Activated CD4-positive, alpha-beta T cell treated with anti-CD3 and anti-CD28 coated beads, Interleukin-2, amount 50 U/mL, for 16 hours (primary cell): ENCODE measurements around the gene VASN.

Experiments used
- DNase-seq: peaks from one replicate; pipeline ENCODE4 v3.0.0-alpha.2; 2020

Gene VASN

DNA sequence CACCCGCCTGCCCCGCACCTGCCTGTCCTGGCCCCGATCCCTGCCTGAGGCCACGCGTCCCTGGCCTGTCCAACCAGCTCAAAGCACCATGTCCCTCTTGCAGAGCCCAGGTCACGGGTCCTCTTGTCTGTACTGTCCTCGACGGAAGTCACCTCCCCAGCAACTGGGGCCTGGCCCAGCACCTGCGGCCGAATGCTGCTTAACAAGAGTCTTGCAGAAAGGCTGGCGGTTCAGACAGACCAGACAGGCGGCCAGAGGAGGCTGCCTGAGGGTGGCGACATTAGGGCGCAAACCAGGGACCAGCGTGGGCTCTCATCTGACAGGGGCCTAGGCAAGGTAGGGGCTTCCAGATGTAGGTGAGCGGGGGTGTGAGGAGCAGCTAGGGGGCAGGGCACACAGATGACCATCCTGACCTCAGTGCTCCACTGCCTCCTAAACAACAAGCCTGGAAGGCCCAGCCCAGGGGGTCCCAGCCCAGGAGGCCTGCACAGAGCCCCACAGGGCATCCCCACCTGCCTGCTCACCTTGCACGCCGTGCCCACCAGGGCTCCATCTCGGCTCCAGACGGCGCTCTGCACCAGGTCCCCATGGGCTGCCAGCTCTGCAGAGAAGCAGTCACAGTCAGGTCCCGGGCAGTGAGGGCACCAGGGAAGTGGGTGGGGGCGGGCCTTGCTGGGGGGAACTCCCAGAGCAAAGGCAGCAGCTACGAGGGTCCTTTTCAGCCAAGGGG, 33.5 kb downstream of the VASN start:
- DNase-seq = no peak

- DNase-seq = no peak
These were observed 36.1 kb downstream of the VASN start for GRCh38 chr16:4407543-4408322.

DNA sequence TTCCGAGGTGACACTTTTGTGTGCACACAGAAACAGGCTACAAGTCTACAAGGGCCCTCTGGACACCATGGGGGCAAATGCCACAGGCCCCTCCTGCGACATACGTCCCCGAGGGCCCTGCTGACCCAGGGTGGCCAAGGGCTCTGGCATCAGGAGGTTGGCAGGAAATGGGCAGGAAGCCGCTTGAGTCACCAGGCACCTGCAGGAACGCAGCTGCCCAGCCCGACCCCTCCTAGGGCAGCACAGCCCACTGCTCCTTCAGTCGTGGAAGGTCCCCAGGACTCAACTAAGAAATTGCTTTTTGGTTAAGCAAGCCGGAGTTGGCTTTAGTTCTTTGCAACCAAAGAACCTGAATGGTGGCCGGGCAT, 36.7 kb downstream of the VASN start:
- DNase-seq = no peak

DNA sequence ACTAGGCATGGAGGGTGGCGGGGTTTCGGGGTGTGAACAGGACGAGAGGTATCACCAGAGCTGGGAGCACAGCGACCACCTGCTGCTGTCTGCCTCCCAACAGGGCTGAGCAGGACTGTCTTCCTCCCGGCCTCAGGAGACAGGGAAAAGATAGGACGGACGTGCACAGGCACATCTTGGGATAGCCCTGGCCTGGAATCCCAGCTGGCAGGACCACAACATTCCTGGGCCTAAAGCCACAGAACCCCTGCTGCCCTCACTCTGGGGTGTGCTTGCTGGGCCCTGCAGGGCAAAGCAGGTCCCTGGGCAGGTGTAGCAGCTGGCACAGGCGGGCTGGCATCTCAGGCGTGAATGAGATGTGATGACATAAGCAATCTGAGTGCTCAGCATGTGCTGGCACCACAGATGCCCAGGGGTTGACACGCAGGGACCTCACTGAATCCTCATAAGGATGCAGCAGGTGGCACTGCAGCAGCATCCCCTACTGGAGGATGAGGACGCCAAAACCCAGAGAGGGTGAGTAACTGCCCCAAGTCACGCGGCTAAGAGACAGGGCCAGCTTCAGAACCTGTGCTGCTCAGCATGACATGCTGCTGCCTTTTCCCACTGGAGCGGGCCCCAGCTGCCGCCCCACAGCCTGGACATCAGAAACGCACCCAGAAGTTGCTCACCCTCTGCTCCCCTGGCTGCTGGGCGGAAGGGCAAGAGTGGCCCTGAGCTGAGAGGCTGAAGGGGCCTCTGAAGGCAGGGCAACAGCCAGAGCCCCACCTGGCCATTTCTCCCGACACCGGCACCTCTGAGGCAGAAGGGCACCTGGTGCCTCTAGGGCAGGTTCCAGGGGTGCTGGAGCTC, 37.7 kb downstream of the VASN start:
- no peak for DNase-seq

DNA sequence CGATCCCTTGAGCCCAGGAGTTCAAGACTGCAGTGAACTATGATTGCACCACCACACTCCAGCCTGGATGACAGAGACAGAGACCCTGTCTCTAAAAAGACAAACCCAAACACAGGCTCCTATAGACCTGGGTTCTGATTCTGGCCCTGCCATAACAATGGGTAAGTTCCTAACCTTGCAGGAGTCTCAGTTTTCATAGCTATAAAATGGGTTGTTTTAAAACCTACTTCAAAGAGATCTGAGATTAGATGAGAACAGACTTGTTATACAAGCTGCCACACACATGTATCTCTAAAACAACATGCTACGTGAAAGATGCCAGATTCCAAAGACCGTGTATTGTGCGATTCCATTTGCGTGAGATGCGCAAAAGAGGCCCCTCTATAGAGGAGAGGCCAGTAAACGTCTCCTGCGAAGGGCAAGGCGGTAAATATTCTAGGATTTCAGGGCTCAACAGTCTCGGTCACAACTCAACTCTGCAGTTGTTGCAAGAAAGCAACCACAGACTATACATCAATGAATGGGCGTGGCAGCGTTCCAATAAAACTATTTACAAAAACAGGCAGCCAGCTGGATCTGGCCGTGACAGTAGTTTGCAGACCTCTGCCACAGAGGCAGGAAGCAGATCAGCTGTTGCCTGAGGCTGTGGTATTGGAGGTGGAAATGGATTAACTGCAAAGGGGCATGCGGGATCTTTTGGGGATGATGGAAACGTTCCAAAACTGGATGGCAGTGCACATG, 38.9 kb downstream of the VASN start:
- no peak for DNase-seq

DNA sequence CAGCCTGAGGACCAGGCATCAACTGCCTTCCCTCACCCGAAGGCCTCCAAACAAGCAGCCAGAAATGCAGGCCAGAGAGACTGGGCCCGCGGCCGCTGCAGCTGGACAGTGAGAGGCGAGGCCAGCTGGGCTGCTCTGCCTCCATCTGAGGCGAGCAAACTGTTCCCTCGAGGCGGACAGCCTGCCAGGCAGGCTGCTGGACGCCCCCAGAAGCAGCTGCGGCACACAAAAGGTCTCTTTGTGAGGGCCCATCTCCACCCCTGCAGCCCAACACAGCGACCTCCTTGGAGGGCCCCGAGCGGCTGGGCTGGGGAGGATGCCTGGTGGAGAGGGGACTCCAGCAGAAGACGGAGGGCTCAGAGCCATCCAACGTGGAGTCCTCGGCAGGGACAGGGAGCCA, 40.0 kb downstream of the VASN start:
- no peak for DNase-seq

DNA sequence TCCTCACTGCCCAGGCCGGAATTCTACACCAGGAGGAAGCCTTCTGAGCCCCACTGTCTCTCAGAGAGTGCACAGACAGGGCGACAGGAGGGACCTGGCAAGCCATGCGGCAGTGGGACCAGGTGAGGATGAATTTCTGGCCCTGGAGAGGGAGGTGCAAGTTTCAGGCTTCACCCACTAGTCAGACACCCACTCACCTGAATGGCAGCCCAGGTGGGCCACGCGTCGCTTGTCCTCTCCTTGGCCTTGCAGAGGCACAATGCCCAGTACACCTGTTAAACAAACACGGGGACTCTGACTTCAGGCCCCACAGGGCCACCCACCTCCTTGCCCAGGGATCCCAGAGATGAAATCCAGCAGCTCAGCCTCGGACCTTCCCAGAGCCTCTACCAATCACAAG, 40.5 kb downstream of the VASN start:
- no peak for DNase-seq

DNA sequence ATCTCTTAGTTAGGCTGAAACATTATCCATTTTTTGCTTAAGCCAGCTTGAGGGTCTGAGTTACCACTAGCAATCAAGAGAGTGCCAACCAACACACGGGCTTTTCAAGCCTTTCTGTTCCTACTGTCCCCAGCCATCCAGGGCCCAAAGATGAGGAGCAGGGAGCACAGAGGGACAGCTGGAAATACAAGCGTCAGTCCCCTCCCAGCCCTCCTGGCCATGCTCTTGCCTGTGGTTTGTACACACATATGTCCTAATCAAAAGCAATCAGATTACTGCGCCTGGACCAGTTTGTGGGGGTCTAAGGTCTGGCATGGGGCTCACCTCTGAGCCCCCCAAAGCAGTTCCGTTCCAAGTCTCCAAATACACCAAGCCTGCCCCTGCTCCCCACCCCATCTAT, 41.2 kb downstream of the VASN start:
- no peak for DNase-seq

GRCh38 chr16:4414187-4414917, 42.7 kb downstream of the VASN start:
- DNase-seq = peak; percentile 96

GRCh38 chr16:4415538-4416199, 44.0 kb downstream of the VASN start:
- DNase-seq = peak; percentile 67

DNA sequence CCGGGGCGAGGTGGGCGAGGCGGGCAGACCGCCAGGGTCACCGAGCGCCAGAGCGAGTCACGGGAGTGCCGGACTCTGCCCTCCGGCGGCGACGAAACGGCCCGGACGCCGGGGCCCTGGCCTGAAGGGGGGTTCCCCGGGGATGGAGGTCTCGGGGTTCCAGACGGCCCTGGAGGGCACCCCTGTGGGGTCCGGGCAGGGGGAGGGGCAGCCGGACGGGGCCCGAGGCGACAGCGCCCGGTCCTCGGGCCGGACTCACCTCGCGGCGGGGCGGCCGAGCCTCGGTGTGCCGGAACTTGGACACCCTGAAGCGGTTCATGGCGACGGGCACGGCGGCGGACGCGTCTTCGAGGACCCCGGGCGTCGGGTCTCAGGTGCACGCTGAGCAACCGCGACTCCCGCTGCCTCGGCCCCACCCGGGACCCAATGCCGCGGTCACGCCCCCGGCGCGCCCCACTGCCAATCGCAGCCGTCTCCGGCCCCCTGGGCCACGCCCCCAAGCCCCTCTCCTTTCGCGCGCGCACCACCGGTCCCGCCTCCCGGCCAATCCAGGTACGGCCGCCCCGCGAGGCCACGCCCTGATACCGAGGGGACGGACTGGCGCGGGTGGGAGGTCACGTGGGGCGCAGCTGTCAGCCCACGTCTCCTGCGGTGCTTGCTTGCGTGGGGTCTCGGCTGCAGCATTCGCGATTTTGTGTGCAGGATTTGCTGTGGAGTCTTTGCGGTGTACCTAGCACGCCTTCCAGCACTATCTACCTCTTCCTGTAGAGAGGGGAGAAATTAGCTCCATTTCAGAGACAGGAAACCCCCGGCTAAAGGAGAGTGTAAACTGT, 44.8 kb downstream of the VASN start, which contains the start of gene CORO7:
TSS of gene CORO7 (minus strand) at position 397 of the 833 bp plus-strand sequence. CDS start at position 319, 78 bp downstream.
- DNase-seq = peak; percentile 98

- DNase-seq = no peak
These were observed 47.8 kb downstream of the VASN start for GRCh38 chr16:4419402-4419959.

DNA sequence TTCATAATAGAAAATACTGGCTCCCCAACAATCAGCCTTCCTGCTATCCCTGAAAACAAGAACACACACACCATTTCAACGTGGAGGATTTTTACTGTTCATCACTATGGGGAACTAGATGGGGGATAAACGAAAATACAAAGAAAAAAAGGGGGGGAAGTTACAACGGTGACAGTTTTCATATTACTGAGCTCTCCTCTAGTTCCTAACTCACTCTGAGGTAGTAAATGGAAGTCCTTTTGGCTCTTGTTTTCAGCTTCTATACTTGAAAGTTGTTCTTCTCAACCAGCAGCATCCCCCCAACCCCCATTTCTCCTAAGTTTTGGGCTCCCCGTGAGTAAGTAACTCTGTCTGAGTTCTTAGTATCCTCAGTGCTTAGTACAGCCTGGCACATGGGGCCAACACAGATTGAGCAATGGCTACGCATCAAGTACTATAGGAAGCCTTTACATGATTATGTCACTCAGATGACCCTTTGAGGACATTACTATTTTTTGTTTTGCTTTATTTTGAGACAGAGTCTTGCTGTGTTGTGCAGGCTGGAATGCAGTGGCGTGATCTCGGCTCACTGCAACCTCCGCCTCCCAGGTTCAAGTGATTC, 49.0 kb downstream of the VASN start:
- DNase-seq = no peak

- DNase-seq = peak; percentile 93
These were observed 53.9 kb downstream of the VASN start, which contains the start of gene DNAJA3 for GRCh38 chr16:4425378-4426020. Gene DNAJA3, plus strand, starts transcription at chr16:4425868. Its CDS starts 14 bp downstream, at chr16:4425882.

DNA sequence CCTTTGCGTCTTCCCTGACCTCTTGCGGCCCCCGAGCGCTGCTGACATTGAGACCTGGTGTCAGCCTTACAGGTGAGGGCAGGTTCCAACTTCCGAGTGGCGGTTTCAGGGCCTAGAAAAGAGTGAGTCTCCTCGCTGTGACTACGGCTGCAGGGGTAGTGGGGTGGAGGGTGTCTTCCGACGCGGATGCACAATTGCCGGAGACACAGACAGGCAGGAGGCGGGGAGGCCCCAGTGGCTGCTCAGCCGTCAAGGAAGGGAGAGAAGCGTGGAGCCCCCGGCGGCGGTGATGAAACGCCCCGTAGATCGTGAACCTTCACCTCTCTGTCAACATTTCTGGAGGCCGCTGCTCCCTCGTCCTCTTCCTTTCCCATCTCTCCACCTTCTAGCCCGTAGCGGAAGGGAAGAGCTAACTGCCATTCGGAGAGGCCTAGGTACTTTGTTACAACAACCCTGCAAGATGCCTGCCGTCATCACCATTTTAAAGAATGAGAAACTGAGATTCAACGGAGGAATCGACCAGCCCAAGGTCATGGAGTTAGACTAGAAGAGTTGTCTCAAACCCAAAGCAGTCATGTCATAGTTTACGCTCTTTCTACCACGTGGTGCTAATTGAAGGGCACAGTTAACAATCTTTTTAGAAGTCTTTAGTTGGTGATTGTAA, 54.5 kb downstream of the VASN start:
- DNase-seq = peak; percentile 54

- DNase-seq = no peak
These were observed 55.2 kb downstream of the VASN start for GRCh38 chr16:4426722-4427372.

GRCh38 chr16:4428500-4428899, 56.9 kb downstream of the VASN start:
- DNase-seq = no peak

DNA sequence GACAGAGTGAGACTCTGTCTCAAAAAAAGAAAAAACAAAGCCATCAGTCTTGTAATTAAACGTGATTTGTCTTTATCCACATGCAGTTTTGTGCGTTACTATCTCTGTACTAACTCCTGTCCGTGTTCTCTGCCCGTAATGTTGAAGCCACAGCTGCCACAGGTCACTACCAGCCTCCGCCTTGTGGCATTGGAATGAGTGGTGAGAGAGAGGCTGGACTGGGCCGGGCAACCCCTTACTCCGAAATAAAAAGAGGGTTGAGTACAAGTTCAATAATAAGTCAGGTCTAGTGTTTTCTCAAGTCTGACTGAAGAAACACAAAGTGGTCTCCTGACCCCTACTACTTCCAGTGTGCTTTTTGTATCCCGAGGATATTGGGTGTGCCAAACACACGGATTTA, 59.4 kb downstream of the VASN start:
- no peak for DNase-seq
